K562 (cell line): ENCODE results near the gene PRRX1. TPM values are rescaled to one million over a fixed set of nuclear protein-coding genes. Genes with fewer than 3 reads are reported as not detected.

Source experiments
- ATAC-seq: fragments of 200-7000 bp; cut with Tn5 transposase; 3 replicates; pipeline ENCODE4 v1.9.1; 2020; ENCODE audit warnings: moderate library complexity
- BruUV-seq: library from RNA; stranded (reverse); fragments of 400-500 nt; replicated peaks from 2 replicates; lab custom pipeline; 2021; lab: Mats Ljungman, UMichigan
- CTCF ChIA-PET: fragments of 300-600 bp; formaldehyde crosslinking; extraction: SDS; loops from one replicate; lab custom pipeline; 2021; ENCODE audit warnings: low intra/inter-chr PET ratio; lab: Yijun Ruan, JAX
- POLR2A ChIA-PET: fragments of 300-600, 350-650 bp; sonication (Branson Sonifier 250); formaldehyde crosslinking; extraction: SDS; loops from one replicate; lab custom pipeline; 2021; ENCODE audit warnings: antibody characterized with exemption, inconsistent platforms; lab: Yijun Ruan, JAX
- DNase-seq, 4 experiments: peaks; one replicate each; pipeline versions ENCODE4 v3.0.0 to v3.0.0-alpha.2; 2011 to 2018; ENCODE audit warnings: low spot score in 3 of 4, mixed read lengths in 3 of 4; ENCODE audit errors: extremely low read depth in 1 of 4
- FAIRE-seq: peaks from 2 replicates; lab custom pipeline; 2011; peaks lifted over from hg19 to GRCh38; lab: Jason Lieb, UNC
- H2AFZ ChIP-seq: 2 replicates; pipeline ENCODE4 v1.6.0; 2011; ENCODE audit warnings: low read depth, low read length, control low read depth, inconsistent platforms
- H3K27ac ChIP-seq: fragments of 200-600 bp; 3 replicates; pipeline ENCODE4 v1.8.0; 2011; ENCODE audit warnings: low read depth, mild to moderate bottlenecking, control low read depth, inconsistent platforms, low read length, moderate library complexity, mixed read lengths; ENCODE audit errors: extremely low read depth
- H3K27me3 ChIP-seq, 2 experiments: fragments of 300-600 bp in 1 of 2; 2 replicates in 1 of 2; 3 replicates in 1 of 2; pipeline versions ENCODE4 v1.6.0 to v1.8.0; 2011; ENCODE audit warnings: inconsistent platforms in 2 of 2, low read length in 2 of 2, mild to moderate bottlenecking in 1 of 2, mixed read lengths in 1 of 2, moderate library complexity in 1 of 2; ENCODE audit not compliant: control insufficient read depth in 2 of 2, insufficient read depth in 2 of 2
- H3K36me3 ChIP-seq: fragments of 300-600 bp; 3 replicates; pipeline ENCODE4 v1.8.0; 2011; ENCODE audit warnings: mild to moderate bottlenecking, low read length, inconsistent platforms; ENCODE audit not compliant: control insufficient read depth, insufficient read depth
- H3K4me1 ChIP-seq, 2 experiments: fragments of 200-600 bp in 1 of 2; replicated peaks in 1 of 2; 2 replicates in 1 of 2; 3 replicates in 1 of 2; pipeline versions ENCODE4 v1.5.1 to v1.8.0; 2011; ENCODE audit warnings: inconsistent platforms in 2 of 2, low read length in 2 of 2, mild to moderate bottlenecking in 1 of 2, mixed read lengths in 1 of 2, moderate library complexity in 1 of 2; ENCODE audit not compliant: control insufficient read depth in 2 of 2, insufficient read depth in 2 of 2
- H3K4me2 ChIP-seq: 2 replicates; pipeline ENCODE4 v1.6.1; 2011; ENCODE audit warnings: low read length, control low read depth, inconsistent platforms, mixed read lengths; ENCODE audit not compliant: insufficient read depth
- H3K4me3 ChIP-seq: fragments of 200-600 bp; sonication (generic), shearing (Covaris generic); 2 replicates; pipeline ENCODE4 v1.5.1; 2016; ENCODE audit warnings: control low read depth, inconsistent platforms
- H3K79me2 ChIP-seq: fragments of 200-600 bp; 3 replicates; pipeline ENCODE4 v1.8.0; 2011; ENCODE audit warnings: low read length, inconsistent platforms; ENCODE audit not compliant: control insufficient read depth, insufficient read depth
- H3K9ac ChIP-seq, 2 experiments: 2 replicates each; pipeline versions ENCODE4 v1.6.0 to v1.6.1; 2011; ENCODE audit warnings: low read depth in 2 of 2, low read length in 2 of 2, control low read depth in 1 of 2, inconsistent platforms in 1 of 2, mild to moderate bottlenecking in 1 of 2, mixed read lengths in 1 of 2; ENCODE audit not compliant: insufficient read depth in 1 of 2
- H3K9me1 ChIP-seq: one replicate; pipeline ENCODE4 v1.6.0; 2011; ENCODE audit warnings: inconsistent platforms, mild to moderate bottlenecking, low read length, moderate library complexity; ENCODE audit not compliant: control insufficient read depth, insufficient read depth
- H3K9me3 ChIP-seq: replicated peaks from 2 replicates; pipeline ENCODE4 v1.5.1; 2011; ENCODE audit warnings: low read depth, low read length, inconsistent platforms; ENCODE audit not compliant: control insufficient read depth, insufficient read depth
- H4K20me1 ChIP-seq: replicated peaks from 2 replicates; pipeline ENCODE4 v1.6.1; 2011; ENCODE audit warnings: low read length, inconsistent platforms, mixed read lengths; ENCODE audit not compliant: control insufficient read depth, insufficient read depth
- PRMT5 ChIP-seq: sonication (generic); formaldehyde crosslinking; IDR thresholded peaks from 2 replicates; pipeline ENCODE4 v1.5.0; 2020; ENCODE audit warnings: missing genetic modification reagents
- RFX1 ChIP-seq: fragments of 450-650 bp; IDR thresholded peaks from 2 replicates; pipeline ENCODE4 v1.6.1; 2016; ENCODE audit warnings: mild to moderate bottlenecking, moderate library complexity
- TFE3 ChIP-seq: fragments of 450-650 bp; formaldehyde crosslinking; IDR thresholded peaks from 2 replicates; pipeline ENCODE4 v1.4.0; 2020; ENCODE audit warnings: mild to moderate bottlenecking, mixed read lengths
- TRIM24 ChIP-seq, 2 experiments: fragments of 450-650 bp; IDR thresholded peaks; 2 replicates each; pipeline ENCODE4 v1.6.1; 2016
- USF2 ChIP-seq: sonication (generic); formaldehyde crosslinking; IDR thresholded peaks from 2 replicates; pipeline ENCODE4 v1.5.0; 2020; ENCODE audit warnings: missing genetic modification reagents
- ZBTB33 ChIP-seq: sonication (generic); formaldehyde crosslinking; IDR thresholded peaks from 2 replicates; pipeline ENCODE4 v1.8.1; 2023; ENCODE audit warnings: mild to moderate bottlenecking, missing genetic modification reagents
- WGBS: fragments of 100-300 bp; shearing (Covaris generic); methylation state at CpG from one replicate; pipeline ENCODE4 v1.1.6; 2016; ENCODE audit warnings: low coverage, mixed read lengths; ENCODE audit not compliant: insufficient coverage; ENCODE audit errors: missing lambda C conversion rate; 5-methylcytosine and 5-hydroxymethylcytosine counted together
- in situ Hi-C: fragments of 300-500 bp; cut with MboI; formaldehyde crosslinking; loops from 4 replicates; pipeline ENCODE4 v1.15.0; 2018; ENCODE audit warnings: inconsistent platforms, mixed read lengths
- intact Hi-C: fragments of 100-400 bp; cut with micrococcal nuclease; formaldehyde crosslinking; loops from 2 replicates; pipeline ENCODE4 v1.14.2; 2022
- polyA plus RNA-seq, 8 experiments: library from polyadenylated mRNA; depleted of rRNA in 4 of 8; stranded (reverse) in 5 of 8; unstranded in 3 of 8; fragments of >200 nt; fragmentation: Nextera tagmentation in 2 of 8; fragmentation: Illumina TruSeq in 1 of 8; extraction: Ambion mirVana in 2 of 8; extraction: Trizol in 1 of 8; gene quantifications; 2 replicates each; pipeline versions ENCODE4 v1.2.1 to v1.2.3, GENCODE V29; 2011 to 2014; ENCODE audit warnings: inconsistent platforms in 1 of 8, missing spikeins in 1 of 8
- total RNA-seq, 7 experiments: library from RNA; depleted of rRNA in 6 of 7; stranded (reverse); fragments of >200 nt in 6 of 7; fragmentation: Illumina TruSeq in 2 of 7; extraction: Trizol in 2 of 7; gene quantifications; 2 replicates each; pipeline versions ENCODE4 v1.2.1 to v1.2.3, GENCODE V29; 2011 to 2021; ENCODE audit warnings: low replicate concordance in 1 of 7

PRRX1 gene
- total and polyA plus RNA-seq, 9 of the 15 experiments (the other 6 are each of a cell fraction or from before 2014, with no cell fraction given) = not detected

- Histone ChIP-seq H3K36me3 (no peaks in the 10 kb centered on the region), H4K20me1 (no peaks in the 10 kb centered on the region), H3K4me3 (no peak overlapping the region), H3K79me2 (no peaks in the 10 kb centered on the region), H3K27ac (no peak overlapping the region), H3K4me2 (no peak overlapping the region), H3K27me3 (no peaks in the 10 kb centered on the region), H3K9me3 (no peaks in the 10 kb centered on the region), H3K4me1 (no peaks in the 10 kb centered on the region), H3K9ac (no peak overlapping the region), H3K9me1 (no peaks in the 10 kb centered on the region), H2AFZ (no peak overlapping the region)
- ChIA-PET CTCF (no interaction called here), POLR2A (no interaction called here)
- no TSS peak for BruUV-seq
- FAIRE-seq (no peak), ATAC-seq (no peak), DNase-seq (no peak)
- in situ Hi-C loops = no loop called here
- intact Hi-C loops = no loop called here
- no peak for TF ChIP-seq TRIM24 (IDR thresholded peaks at IDR 0.05)
- no peak for TF ChIP-seq PRMT5 (CRISPR knock-in tag)
- no peak for TF ChIP-seq ZBTB33 (CRISPR knock-in tag)
- TF ChIP-seq TFE3 (CRISPR knock-in tag) = no peak
- no peak for TF ChIP-seq USF2 (CRISPR knock-in tag)
- TF ChIP-seq RFX1 = no peak
- WGBS = 2% methylated on average over 2 of the region's 2 CpGs
These were observed 56.7 kb downstream of the PRRX1 start for GRCh38 chr1:170720661-170721060.
